Neural progenitor cell (in vitro differentiated cells): ENCODE data around the gene TMCC1. TPM values are rescaled to one million over a fixed set of nuclear protein-coding genes. Genes with fewer than 3 reads are reported as not detected.

Experiments
- DNase-seq: peaks from one replicate; pipeline ENCODE4 v3.0.0-alpha.2; 2016; ENCODE audit warnings: low spot score
- H2AFZ ChIP-seq: fragments of 200-600 bp; sonication (generic); replicated peaks from 2 replicates; pipeline ENCODE4 v1.6.1; 2016; ENCODE audit warnings: antibody characterized with exemption
- H3F3A ChIP-seq: fragments of 200-600 bp; sonication (generic); 2 replicates; pipeline ENCODE4 v1.6.1; 2016; ENCODE audit warnings: antibody characterized with exemption, low read depth
- H3K27ac ChIP-seq: fragments of 200-600 bp; sonication (generic); 2 replicates; pipeline ENCODE4 v1.5.1; 2016; ENCODE audit warnings: mild to moderate bottlenecking
- H3K27me3 ChIP-seq: fragments of 200-600 bp; sonication (generic); 2 replicates; pipeline ENCODE4 v1.6.1; 2016; ENCODE audit warnings: mild to moderate bottlenecking, moderate library complexity
- H3K36me3 ChIP-seq: fragments of 200-600 bp; sonication (generic); 2 replicates; pipeline ENCODE4 v1.5.1; 2016
- H3K4me1 ChIP-seq: fragments of 200-600 bp; sonication (generic); 2 replicates; pipeline ENCODE4 v1.6.1; 2016; ENCODE audit warnings: mixed run types
- H3K4me2 ChIP-seq: fragments of 200-600 bp; sonication (generic); 2 replicates; pipeline ENCODE4 v1.6.1; 2016
- H3K4me3 ChIP-seq: fragments of 200-600 bp; sonication (generic); 2 replicates; pipeline ENCODE4 v1.5.1; 2016
- H3K79me2 ChIP-seq: fragments of 200-600 bp; sonication (generic); 2 replicates; pipeline ENCODE4 v1.6.1; 2016; ENCODE audit warnings: low read depth
- H3K9ac ChIP-seq: fragments of 200-600 bp; sonication (generic); 2 replicates; pipeline ENCODE4 v1.6.1; 2016
- H3K9me3 ChIP-seq: fragments of 200-600 bp; sonication (generic); 2 replicates; pipeline ENCODE4 v1.5.1; 2016; ENCODE audit warnings: low read depth
- H4K20me1 ChIP-seq: fragments of 200-600 bp; sonication (generic); 2 replicates; pipeline ENCODE4 v1.6.1; 2016; ENCODE audit warnings: low read depth
- H3K27ac Mint-ChIP-seq: 3 replicates; pipeline ENCODE4 v1.8.0; 2021; ENCODE audit warnings: mixed read lengths
- H3K27me3 Mint-ChIP-seq: 2 replicates; pipeline ENCODE4 v1.8.0; 2022; ENCODE audit warnings: low read depth, mild to moderate bottlenecking, inconsistent platforms, moderate library complexity, mixed read lengths; ENCODE audit not compliant: insufficient read depth
- H3K36me3 Mint-ChIP-seq: 3 replicates; pipeline ENCODE4 v1.8.0; 2021; ENCODE audit warnings: mixed read lengths
- H3K4me1 Mint-ChIP-seq: 3 replicates; pipeline ENCODE4 v1.8.0; 2021; ENCODE audit warnings: mixed read lengths
- H3K4me3 Mint-ChIP-seq: 3 replicates; pipeline ENCODE4 v1.8.0; 2021; ENCODE audit warnings: mild to moderate bottlenecking, moderate library complexity, mixed read lengths
- H3K9me3 Mint-ChIP-seq: 3 replicates; pipeline ENCODE4 v1.8.0; 2020; ENCODE audit warnings: mixed read lengths
- CTCF ChIP-seq: fragments of 200-600 bp; sonication (generic); IDR thresholded peaks from 2 replicates; pipeline ENCODE4 v1.5.1; 2017; ENCODE audit warnings: antibody characterized with exemption, mild to moderate bottlenecking
- EZH2 ChIP-seq: fragments of 200-600 bp; sonication (generic); IDR thresholded peaks from 2 replicates; pipeline ENCODE4 v1.6.1; 2017; ENCODE audit warnings: antibody characterized with exemption, mild to moderate bottlenecking, moderate library complexity
- EZH2phosphoT487 ChIP-seq: fragments of 200-600 bp; sonication (generic); IDR thresholded peaks from 2 replicates; pipeline ENCODE4 v1.6.1; 2017; ENCODE audit warnings: antibody characterized with exemption
- total RNA-seq: library from RNA; depleted of rRNA; stranded (reverse); fragments of >200 nt; gene quantifications from 2 replicates; pipeline ENCODE4 v1.2.3, GENCODE V29; 2015; ENCODE audit warnings: low replicate concordance

Gene TMCC1
- total RNA-seq, 1 donor from 2014 or later, result 29.8 TPM

GRCh38 chr3:129627350-129628168, 266.0 kb downstream of the TMCC1 start:
- peak; percentile 82 for DNase-seq
- H3K36me3 ChIP-seq, result no peaks in the 10 kb centered on the region
- no peaks in the 10 kb centered on the region for H3K9me3 Mint-ChIP-seq
- H3K9me3 ChIP-seq, result no peaks in the 10 kb centered on the region
- H3K9ac ChIP-seq, result no peak overlapping the region
- H3K27ac Mint-ChIP-seq, result peak overlapping the region; percentile 48
- H4K20me1 ChIP-seq, result no peaks in the 10 kb centered on the region
- peaks cover 10% of the 10 kb centered on the region for H3K27me3 Mint-ChIP-seq
- no peak overlapping the region for H3K27ac ChIP-seq
- H3K4me2 ChIP-seq, result peak overlapping the region; percentile 82
- peaks cover 7% of the 10 kb centered on the region for H3K4me1 ChIP-seq
- H3K79me2 ChIP-seq, result no peaks in the 10 kb centered on the region
- H2AFZ ChIP-seq, result peak overlapping the region; percentile 89
- peaks cover 20% of the 10 kb centered on the region for H3F3A ChIP-seq
- peak overlapping the region; percentile 85 for H3K4me3 Mint-ChIP-seq
- H3K4me3 ChIP-seq, result peak overlapping the region; percentile 58
- no peaks in the 10 kb centered on the region for H3K27me3 ChIP-seq
- peaks cover 39% of the 10 kb centered on the region for H3K4me1 Mint-ChIP-seq
- no peak for TF ChIP-seq EZH2
- peak; percentile 74 for TF ChIP-seq CTCF
- peak; percentile 38 for TF ChIP-seq EZH2phosphoT487
- peaks cover 3% of the 10 kb centered on the region for H3K36me3 Mint-ChIP-seq

GRCh38 chr3:129626744-129627349, 266.7 kb downstream of the TMCC1 start:
- Histone ChIP-seq H3K27ac (no peak overlapping the region), H3K9me3 (no peaks in the 10 kb centered on the region), H3K9ac (peak overlapping the region; percentile 4), H2AFZ (peak overlapping the region; percentile 89), H3K4me3 (peak overlapping the region; percentile 58), H3K4me1 (peaks cover 12% of the 10 kb centered on the region), H4K20me1 (no peaks in the 10 kb centered on the region), H3K79me2 (no peaks in the 10 kb centered on the region), H3K36me3 (no peaks in the 10 kb centered on the region), H3F3A (peaks cover 20% of the 10 kb centered on the region), H3K4me2 (peak overlapping the region; percentile 82), H3K27me3 (no peaks in the 10 kb centered on the region)
- no peak for TF ChIP-seq EZH2phosphoT487
- TF ChIP-seq CTCF, result peak; percentile 7
- TF ChIP-seq EZH2, result no peak
- H3K27me3 Mint-ChIP-seq, result peaks cover 10% of the 10 kb centered on the region
- H3K4me1 Mint-ChIP-seq, result peaks cover 42% of the 10 kb centered on the region
- H3K4me3 Mint-ChIP-seq, result peak overlapping the region; percentile 85
- peak; percentile 89 for DNase-seq
- peak overlapping the region; percentile 37 for H3K27ac Mint-ChIP-seq
- no peaks in the 10 kb centered on the region for H3K9me3 Mint-ChIP-seq
- peaks cover 3% of the 10 kb centered on the region for H3K36me3 Mint-ChIP-seq

- Mint-ChIP-seq H3K4me3 (peak overlapping the region; percentile 15), H3K36me3 (peaks cover 3% of the 10 kb centered on the region), H3K27ac (peak overlapping the region; percentile 19), H3K4me1 (peaks cover 48% of the 10 kb centered on the region), H3K9me3 (no peaks in the 10 kb centered on the region), H3K27me3 (peaks cover 17% of the 10 kb centered on the region)
- no peaks in the 10 kb centered on the region for H3K9me3 ChIP-seq
- DNase-seq, result no peak
- no peak overlapping the region for H3K4me3 ChIP-seq
- peaks cover 20% of the 10 kb centered on the region for H3F3A ChIP-seq
- no peak overlapping the region for H3K9ac ChIP-seq
- H3K4me1 ChIP-seq, result peaks cover 12% of the 10 kb centered on the region
- H3K27ac ChIP-seq, result no peak overlapping the region
- TF ChIP-seq EZH2phosphoT487 (no peak), EZH2 (no peak), CTCF (no peak)
- H3K79me2 ChIP-seq, result no peaks in the 10 kb centered on the region
- no peak overlapping the region for H2AFZ ChIP-seq
- no peaks in the 10 kb centered on the region for H4K20me1 ChIP-seq
- H3K4me2 ChIP-seq, result no peak overlapping the region
- no peaks in the 10 kb centered on the region for H3K27me3 ChIP-seq
- no peaks in the 10 kb centered on the region for H3K36me3 ChIP-seq
Observed at GRCh38 chr3:129625072-129625874, 268.2 kb downstream of the TMCC1 start.
